GM12872 (cell line): ENCODE measurements around the gene FNTB.

Source experiments
- TF ChIP-seq, protein P1 (sequence below): IDR thresholded peaks from 3 replicates; pipeline ENCODE4 v1.5.1; 2011; ENCODE audit warnings: low read depth, mild to moderate bottlenecking, low read length, moderate library complexity; ENCODE audit not compliant: insufficient read depth

The FNTB gene

DNA sequence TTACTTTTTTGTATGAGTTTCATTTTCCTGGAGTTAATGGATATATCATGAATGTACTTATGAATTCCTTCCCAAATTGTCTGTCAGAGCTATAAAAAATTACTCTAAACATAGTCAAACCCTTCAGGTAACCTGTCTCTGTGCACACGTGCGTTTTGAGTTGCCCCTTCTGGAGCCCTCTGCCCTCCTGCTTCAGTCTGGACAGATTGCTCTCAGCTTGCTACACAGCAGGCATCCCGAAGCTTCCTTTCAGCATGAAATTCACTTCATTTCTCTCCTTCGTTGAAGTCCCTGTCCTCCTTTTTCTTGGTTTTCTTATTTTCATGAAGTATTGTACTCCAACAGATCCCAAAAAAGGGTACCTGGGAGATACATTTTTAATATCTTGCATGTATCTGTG, 47.3 kb downstream of the FNTB start:
- TF ChIP-seq, protein P1, sequence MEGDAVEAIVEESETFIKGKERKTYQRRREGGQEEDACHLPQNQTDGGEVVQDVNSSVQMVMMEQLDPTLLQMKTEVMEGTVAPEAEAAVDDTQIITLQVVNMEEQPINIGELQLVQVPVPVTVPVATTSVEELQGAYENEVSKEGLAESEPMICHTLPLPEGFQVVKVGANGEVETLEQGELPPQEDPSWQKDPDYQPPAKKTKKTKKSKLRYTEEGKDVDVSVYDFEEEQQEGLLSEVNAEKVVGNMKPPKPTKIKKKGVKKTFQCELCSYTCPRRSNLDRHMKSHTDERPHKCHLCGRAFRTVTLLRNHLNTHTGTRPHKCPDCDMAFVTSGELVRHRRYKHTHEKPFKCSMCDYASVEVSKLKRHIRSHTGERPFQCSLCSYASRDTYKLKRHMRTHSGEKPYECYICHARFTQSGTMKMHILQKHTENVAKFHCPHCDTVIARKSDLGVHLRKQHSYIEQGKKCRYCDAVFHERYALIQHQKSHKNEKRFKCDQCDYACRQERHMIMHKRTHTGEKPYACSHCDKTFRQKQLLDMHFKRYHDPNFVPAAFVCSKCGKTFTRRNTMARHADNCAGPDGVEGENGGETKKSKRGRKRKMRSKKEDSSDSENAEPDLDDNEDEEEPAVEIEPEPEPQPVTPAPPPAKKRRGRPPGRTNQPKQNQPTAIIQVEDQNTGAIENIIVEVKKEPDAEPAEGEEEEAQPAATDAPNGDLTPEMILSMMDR: no peak

DNA sequence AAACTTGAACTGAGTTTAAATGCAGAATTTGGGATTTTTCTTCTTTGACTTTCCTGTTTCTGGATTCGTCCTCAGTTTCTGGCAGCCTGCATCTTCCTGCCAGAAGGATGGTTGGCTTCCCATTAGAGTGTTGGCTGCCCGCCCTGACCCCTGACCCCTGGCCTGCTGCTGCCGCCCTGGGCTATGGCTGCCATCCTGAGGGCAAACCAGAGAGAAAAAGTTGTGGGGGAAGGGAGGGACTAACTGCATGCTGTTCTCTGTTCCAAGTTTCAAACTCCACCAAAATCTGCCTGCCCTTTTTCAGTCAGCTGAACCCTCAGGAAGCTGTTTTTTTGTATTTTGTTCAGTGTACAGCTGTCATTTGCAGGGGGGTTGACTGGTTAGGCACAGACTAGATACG, 48.4 kb downstream of the FNTB start:
- TF ChIP-seq, protein P1: no peak

DNA sequence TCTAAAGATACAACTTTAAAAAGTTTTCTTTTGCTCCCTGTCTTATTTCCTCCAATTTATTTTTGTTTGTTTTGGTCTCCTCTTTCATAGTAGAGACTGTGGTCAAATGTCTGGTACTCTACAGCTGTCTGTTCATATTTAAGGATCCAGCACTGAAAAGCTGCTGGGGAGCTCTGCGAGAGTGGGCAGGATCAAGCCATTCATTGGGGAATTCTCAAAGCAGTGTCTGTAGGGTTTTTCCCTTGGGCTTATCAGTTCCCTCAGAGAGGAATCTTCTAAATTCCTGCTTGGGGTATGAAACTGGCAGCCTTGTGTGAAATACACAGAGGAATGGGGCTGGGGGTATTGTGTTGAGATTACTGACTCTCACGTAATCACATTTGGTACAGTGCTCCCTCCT, 52.3 kb downstream of the FNTB start:
- TF ChIP-seq, protein P1: no peak

DNA sequence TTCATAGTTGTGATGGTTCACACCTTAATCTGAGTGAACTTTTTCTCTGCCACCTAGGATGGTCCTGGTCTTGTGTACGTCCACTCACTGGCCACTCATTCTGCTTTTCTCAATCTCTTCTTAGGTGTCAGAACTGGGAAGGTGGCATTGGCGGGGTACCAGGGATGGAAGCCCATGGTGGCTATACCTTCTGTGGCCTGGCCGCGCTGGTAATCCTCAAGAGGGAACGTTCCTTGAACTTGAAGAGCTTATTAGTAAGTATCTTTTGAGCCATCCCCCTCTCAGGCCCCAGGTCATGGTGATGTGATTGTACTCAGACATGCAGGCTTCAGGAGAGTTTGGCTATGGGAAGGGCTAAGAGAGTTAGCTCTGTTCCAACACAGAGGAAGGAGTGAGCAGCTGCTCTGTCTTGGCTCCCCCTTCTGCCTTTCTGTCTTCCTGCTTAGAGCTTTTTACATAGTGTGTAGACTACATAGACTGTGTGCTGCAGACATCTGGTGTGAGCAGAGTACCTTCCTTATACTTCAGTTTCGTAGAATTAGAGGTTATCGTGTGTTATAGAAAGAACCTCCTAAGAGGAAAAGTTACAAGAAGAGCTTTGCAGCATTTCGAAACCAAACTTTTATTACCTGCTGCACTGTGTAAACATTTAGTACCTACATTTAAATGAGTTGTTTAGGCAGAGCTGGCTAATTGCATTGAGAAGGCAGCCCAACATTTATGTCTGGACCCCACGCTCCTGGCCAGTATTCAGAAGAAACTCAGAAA, 54.2 kb downstream of the FNTB start:
- TF ChIP-seq, protein P1: no peak

DNA sequence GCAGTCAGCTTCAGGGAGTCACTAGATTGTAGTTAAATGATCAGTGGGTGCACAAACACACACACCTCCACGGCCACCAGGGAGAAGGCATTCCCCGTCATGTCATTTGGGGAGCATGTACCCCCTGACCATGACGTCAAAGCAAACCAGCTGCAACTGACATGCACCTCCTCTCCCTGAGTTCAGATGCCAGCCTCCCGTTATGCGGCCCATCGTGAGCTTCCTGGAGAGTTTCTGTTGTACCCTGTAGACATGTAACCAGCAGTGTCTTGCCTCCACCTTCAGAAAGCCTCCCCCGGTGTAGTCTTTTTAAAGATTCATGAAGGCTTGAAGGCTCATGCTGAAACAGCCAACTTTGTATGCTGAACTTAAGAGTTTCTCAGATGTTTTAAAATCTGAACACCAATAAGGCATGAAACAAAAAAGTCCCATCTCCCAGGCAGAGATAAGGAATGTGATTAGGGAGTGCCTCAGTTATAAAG, 54.8 kb downstream of the FNTB start:
- TF ChIP-seq, protein P1: no peak

DNA sequence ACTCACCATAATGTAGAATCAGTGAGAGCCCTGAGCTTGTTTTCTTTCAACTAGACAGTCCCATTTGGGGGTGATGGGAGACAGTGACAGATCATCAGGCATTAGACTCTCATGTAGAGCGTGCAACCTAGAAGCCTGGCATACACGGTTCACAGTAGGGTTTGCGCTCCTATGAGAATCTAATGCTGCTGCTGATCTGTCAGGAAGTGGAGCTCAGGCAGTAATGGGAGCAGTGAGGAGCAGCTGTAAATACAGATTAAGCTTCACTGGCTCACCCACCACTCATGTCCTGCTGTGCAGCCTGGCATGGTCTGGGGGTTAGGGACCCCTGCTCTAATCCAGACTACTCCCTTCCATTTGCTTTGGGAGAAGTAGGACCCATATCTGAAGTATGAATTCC, 55.6 kb downstream of the FNTB start:
- TF ChIP-seq, protein P1: no peak

DNA sequence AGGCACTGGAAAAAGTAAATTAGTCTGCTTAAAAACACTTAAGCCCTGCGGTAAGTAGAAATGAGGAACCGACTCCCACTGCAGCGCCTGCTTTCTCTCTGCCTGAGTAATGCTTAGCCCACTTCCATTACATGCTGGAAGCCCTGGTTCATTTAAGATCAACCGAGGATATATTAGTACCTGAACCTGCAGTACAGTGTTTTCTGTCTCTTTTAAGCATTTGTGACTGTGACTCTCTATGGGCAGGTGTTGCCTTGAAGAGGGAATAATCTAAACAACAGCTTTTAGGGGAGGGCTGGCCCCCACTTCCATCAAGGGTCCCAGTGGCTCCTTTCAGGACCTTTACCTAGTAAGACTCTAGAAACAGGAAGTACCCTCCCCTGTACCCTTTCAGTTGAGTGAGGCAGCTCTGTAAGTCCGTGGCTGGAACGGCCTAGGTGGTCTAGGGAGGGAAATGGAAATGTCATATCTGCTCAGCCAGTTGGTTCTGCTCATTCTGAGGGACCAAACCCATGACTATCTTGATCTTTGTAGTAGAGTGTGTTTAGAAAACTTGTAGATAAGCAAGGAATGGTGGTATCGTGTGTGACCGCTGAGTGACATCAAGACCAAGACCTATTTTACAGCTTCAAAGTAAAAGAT, 56.2 kb downstream of the FNTB start:
- TF ChIP-seq, protein P1: no peak
